RCC 7860 (cell line): ENCODE results near the gene WEE1.
"Not testable (repeated sequence)": the region's sequence is repeated elsewhere in the genome, so short reads cannot be mapped to it uniquely, and the experiment has no call there.

Source experiments
- DNase-seq: peaks from one replicate; pipeline ENCODE4 v3.0.0-alpha.2; 2015; ENCODE audit warnings: low spot score
- FAIRE-seq: peaks from 2 replicates; lab custom pipeline; 2012; peaks lifted over from hg19 to GRCh38; lab: Jason Lieb, UNC

Gene WEE1

GRCh38 chr11:9594267-9595046, 21.0 kb downstream of the WEE1 start:
- FAIRE-seq (no peak), DNase-seq (no peak)

DNA sequence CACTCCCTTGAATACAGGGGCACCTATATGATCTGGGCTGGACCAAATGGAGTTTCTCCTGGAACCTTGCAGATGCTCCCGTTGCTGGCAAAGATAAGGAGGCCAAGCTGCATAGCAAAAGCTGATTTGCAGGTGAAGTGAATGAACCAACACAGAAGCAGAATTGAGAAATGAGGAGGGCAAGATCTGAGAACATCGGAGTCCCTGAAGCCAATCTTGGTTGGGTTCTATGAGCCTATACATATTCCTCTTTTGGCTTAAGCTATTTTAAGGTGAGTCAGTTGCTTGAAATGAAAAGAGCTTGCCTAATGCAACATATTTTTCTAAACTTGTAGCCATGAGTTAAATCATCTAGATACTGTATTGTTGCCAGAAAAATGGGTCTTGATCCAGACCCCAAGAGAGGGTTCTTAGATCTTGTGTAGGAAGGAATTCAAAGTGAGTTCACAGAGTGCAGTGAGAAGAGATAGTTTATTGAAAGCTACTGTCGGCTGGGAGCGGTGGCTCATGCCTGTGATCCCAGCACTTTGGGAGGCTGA, 23.5 kb downstream of the WEE1 start:
- FAIRE-seq, result no peak
- no peak for DNase-seq

DNA sequence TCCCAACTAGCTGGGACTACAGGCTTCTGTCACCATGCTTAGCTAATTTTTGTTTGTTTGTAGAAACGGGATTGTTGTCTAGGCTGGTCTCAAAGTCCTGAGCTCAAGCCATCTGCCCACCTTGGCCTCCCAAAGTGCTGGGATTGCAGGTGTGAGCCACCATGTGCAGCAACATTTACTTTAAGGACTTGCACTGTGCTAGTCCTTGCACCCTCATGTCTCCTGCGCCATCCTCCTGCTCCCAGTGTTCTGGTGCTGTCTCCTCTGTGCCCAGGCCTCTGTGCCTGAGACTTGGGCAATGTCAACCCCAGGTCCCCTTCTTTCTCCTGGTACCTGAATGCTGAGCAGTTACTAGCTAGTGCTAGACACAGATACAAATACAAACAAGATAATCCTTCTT, 26.7 kb downstream of the WEE1 start:
- FAIRE-seq (no peak), DNase-seq (no peak)

GRCh38 chr11:9600644-9601036, 27.2 kb downstream of the WEE1 start:
- FAIRE-seq, result no peak
- DNase-seq, result no peak

DNA sequence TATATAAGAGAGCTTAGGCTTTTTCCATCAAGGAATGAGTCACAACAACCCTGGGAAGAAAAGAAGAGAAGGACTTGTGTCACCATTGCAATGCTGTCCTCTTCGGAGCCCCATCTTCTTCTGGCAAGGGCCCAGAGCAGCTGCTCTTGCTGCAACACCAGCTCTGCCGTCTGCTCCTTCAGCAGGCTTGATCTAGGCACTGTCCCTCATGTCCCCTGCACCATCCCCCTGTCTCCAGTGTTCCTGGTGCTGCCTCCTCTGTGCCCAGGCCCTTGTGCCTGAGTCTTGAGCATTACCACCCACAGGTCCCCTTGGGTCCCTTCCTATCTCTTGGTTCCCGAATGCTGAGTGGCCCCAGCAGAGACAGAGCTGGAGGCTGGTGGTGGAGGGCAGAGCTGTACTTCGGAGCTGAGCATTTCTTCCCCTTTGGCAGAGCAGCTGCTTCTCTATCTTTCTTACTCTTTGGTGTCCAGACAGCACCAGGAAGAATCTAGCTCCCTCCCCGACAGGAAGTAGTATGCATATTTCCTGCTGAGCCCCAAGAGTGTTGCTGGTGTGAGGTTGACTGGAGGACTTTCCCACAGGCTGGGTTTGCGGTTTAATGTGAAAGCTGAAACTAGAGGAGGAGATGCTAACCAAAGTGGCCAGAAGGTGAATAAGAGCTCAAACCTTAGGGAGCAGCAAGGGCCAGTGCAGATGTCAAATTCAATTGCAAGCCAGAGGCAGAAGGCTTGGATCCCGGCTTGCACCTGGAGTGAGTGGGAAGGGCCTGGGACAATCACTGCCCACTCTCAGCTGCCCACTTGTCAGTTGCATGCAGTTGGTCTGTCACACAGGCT, 27.8 kb downstream of the WEE1 start:
- FAIRE-seq (no peak), DNase-seq (no peak)

DNA sequence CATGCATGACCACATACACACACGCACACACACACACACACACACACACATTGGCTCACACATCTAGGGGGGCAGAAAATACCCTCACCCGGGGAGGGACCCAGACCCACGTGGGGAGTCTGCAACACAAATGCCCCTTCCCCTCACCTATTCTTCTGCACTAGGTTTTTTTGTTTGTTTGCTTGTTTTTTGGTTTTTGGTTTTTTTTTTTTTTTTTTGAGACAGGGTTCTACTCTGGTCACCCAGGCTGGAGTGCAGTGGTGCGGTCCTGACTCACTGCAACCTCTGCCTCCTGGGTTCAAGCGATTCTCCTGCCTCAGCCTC, 28.4 kb downstream of the WEE1 start:
- no peak for FAIRE-seq
- DNase-seq, result no peak

- not testable (repeated sequence) for DNase-seq, FAIRE-seq
These were observed 29.7 kb downstream of the WEE1 start for GRCh38 chr11:9603214-9603613.

GRCh38 chr11:9604134-9604533, 30.7 kb downstream of the WEE1 start:
- FAIRE-seq (no peak), DNase-seq (no peak)

- FAIRE-seq (no peak), DNase-seq (no peak)
These were observed 32.3 kb downstream of the WEE1 start for GRCh38 chr11:9605742-9606141.

- no peak for DNase-seq
- no peak for FAIRE-seq
These were observed 33.5 kb downstream of the WEE1 start for GRCh38 chr11:9606809-9607510.

GRCh38 chr11:9607511-9607899, 34.0 kb downstream of the WEE1 start:
- DNase-seq, result no peak
- no peak for FAIRE-seq

DNA sequence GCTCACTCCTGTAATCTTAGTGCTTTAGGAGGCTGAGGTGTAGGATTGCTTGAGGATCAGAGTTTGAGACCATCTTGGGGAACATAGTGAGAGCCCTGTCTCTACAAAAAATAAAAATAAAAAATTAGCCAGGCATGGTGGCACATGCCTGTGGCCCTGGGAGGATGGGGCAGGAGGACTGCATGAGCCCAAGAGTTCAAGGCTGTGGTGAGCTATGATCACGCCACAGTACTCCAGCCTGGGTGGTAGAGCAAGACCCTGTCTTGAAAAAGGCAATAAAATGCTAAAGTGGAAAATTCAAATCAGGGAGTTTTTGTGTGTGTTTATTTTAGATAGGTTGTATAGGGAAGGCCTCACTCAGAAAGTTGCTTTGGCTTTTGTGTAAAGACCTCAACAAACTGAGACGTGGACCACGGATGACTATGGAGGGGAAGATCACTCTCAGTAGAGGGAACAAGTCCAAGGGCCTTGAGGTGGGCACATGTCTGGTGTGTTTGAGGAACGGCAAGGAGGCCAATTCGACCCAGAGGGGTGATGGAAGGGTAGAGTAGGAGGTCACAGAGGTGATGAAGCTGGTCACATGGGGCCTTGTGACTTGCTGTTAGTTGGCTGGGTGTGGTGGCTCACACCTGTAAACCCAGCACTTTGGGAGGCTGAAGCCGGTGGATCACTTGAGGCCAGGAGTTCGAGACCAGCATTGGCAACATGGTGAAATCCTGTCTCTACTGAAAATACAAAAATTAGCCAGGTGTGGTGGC, 35.7 kb downstream of the WEE1 start:
- DNase-seq (no peak), FAIRE-seq (no peak)

- DNase-seq, result no peak
- no peak for FAIRE-seq
These were observed 36.4 kb downstream of the WEE1 start for GRCh38 chr11:9609841-9610240.

DNA sequence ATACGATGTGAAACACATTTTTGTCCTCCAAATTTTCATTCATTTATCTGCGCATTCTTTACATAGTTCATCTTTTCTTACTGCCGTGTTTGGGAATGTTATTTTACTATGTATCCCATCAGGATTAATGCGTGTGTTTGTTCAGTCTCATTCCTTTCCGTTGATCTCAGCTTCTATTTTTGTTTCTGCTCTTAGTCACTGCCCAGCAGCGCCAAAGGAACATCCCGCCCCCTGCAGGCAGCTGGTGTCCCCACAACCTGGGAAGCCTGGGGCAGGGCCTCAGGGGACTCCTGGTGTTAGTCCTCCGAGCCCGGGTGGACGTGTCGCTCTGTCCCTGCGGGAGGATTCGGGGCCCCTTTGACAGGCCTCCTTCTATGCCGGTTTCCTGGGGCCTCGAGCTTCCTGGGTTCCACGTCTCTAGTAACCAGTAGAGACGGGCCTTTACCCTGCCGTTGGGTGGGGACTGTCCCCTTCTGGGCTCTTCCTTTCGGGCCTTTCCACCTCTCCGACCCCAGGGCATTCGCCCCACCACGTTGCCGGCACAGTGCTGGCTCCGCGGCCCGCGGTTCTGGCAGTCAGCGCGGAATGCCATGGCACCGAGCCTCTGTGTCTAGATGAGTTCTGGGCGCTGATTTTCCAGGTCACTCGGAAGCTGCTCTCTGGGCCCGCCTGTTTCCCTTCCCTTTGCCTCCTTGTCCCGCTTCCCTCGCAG, 39.8 kb downstream of the WEE1 start:
- peak; percentile 74 for FAIRE-seq
- DNase-seq, result peak; percentile 96

GRCh38 chr11:9613830-9614762, 40.6 kb downstream of the WEE1 start:
- FAIRE-seq (no peak), DNase-seq (peak; percentile 58)

DNA sequence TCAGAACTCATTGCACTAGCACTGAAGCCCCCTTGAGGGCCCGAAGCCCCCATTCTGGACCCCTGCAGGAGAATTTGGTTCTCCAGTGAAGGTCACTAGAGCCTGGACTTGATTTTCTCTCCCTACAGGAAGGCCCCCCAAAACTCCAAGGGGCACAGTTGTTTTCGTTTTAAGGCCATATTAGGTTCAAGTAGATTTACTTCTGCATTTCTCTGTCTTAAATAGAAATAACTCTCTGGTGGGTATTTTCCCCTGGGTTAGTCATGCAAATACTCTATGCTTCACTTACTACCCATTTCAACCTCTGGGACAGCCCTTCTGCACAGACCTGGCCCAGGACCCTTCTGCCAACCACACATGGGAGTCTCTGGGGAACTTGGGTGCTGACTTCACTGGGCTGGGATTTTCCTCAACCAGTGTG, 41.6 kb downstream of the WEE1 start:
- no peak for FAIRE-seq
- DNase-seq, result peak; percentile 48

- FAIRE-seq (no peak), DNase-seq (no peak)
These were observed 42.7 kb downstream of the WEE1 start for GRCh38 chr11:9616042-9616675.

GRCh38 chr11:9616858-9617257, 43.4 kb downstream of the WEE1 start:
- FAIRE-seq (no peak), DNase-seq (no peak)

DNA sequence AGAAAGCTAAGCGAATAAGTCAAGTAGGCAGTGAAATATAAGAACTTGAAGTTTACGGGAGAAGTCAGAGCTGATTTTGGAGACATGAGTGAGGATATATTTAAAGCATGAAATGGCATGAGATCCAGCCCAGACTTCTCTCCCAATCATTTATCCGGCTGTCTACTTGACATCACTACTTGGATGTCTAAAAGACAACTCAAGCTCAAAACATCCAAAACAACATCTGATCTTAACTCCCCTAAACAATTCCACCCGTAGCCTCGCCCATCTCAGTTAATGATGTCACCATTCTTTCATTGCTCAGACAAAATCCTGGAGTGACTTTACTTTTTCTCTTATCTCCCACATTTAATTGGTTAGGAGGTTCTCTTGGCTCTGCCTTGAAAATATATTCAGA, 44.5 kb downstream of the WEE1 start:
- no peak for DNase-seq
- FAIRE-seq, result no peak
